T-cell (primary cell): ENCODE data around the gene SNPH. TPM values are rescaled to one million over a fixed set of nuclear protein-coding genes. Genes with fewer than 3 reads are reported as not detected.

ENCODE experiments used
- ATAC-seq, 4 experiments: fragments of 200-7000 bp in 3 of 4; fragments of 150-1000 bp in 1 of 4; cut with Tn5 transposase; replicated peaks in 1 of 4; 1 replicate in 3 of 4; 2 replicates in 1 of 4; pipeline ENCODE4 v1.10.0; 2021; ENCODE audit warnings: moderate library complexity in 3 of 4, mild to moderate bottlenecking in 2 of 4, moderate number of reproducible peaks in 1 of 4
- CTCF ChIA-PET, 2 donors: fragments of 300-600 bp; sonication (Branson Sonifier 250); formaldehyde crosslinking; loops; one replicate each; lab custom pipeline; 2022; ENCODE audit warnings: antibody characterized with exemption in 2 of 2; lab: Charles Lee
- POLR2A ChIA-PET, 2 donors: fragments of 300-600 bp; sonication (Branson Sonifier 250); formaldehyde crosslinking; loops; one replicate each; lab custom pipeline; 2022; ENCODE audit warnings: antibody characterized with exemption in 2 of 2; lab: Charles Lee
- DNase-seq, 35 experiments: peaks; one replicate each; pipeline versions ENCODE4 v3.0.0 to v3.0.0-alpha.2; 2013 to 2023
- H3K27ac ChIP-seq: one replicate; pipeline ENCODE4 v1.5.1; 2013; ENCODE audit warnings: low read length
- H3K27me3 ChIP-seq, 2 experiments: replicated peaks in 1 of 2; 1 replicate in 1 of 2; 2 replicates in 1 of 2; pipeline versions ENCODE4 v1.6.1 to v1.7.0; 2013; ENCODE audit warnings: low read length in 1 of 2, mixed read lengths in 1 of 2; ENCODE audit not compliant: control insufficient read depth in 2 of 2, insufficient read depth in 2 of 2; ENCODE audit errors: extremely low read depth in 1 of 2
- H3K36me3 ChIP-seq, 2 donors: 1 replicate in 1 of 2; 2 replicates in 1 of 2; pipeline versions ENCODE4 v1.6.1 to v1.7.0; 2013; ENCODE audit warnings: low read length in 1 of 2; ENCODE audit not compliant: control insufficient read depth in 2 of 2, insufficient read depth in 1 of 2; ENCODE audit errors: extremely low read depth in 1 of 2
- H3K4me1 ChIP-seq, 2 experiments: 1 replicate in 1 of 2; 2 replicates in 1 of 2; pipeline versions ENCODE4 v1.6.1 to v1.7.0; 2013; ENCODE audit warnings: low read length in 2 of 2, mixed read lengths in 1 of 2; ENCODE audit not compliant: insufficient read depth in 2 of 2, control insufficient read depth in 1 of 2; ENCODE audit errors: extremely low read depth in 1 of 2
- H3K4me3 ChIP-seq, 2 donors: 1 replicate in 1 of 2; 2 replicates in 1 of 2; pipeline versions ENCODE4 v1.5.1 to v1.7.0; 2013; ENCODE audit warnings: mild to moderate bottlenecking in 2 of 2, low read length in 1 of 2, moderate library complexity in 1 of 2; ENCODE audit not compliant: control insufficient read depth in 1 of 2; ENCODE audit errors: extremely low read depth in 1 of 2
- H3K9me3 ChIP-seq: 2 replicates; pipeline ENCODE4 v1.7.0; 2013
- H3K27ac Mint-ChIP-seq, 2 donors: one replicate each; pipeline ENCODE4 v1.8.0; 2020 to 2021; ENCODE audit warnings: mild to moderate bottlenecking in 2 of 2, mixed read lengths in 2 of 2
- H3K27me3 Mint-ChIP-seq, 2 donors: one replicate each; pipeline ENCODE4 v1.8.0; 2021 to 2022; ENCODE audit warnings: mixed read lengths in 2 of 2
- H3K36me3 Mint-ChIP-seq: one replicate; pipeline ENCODE4 v1.8.0; 2021; ENCODE audit warnings: mixed read lengths
- H3K4me1 Mint-ChIP-seq, 3 donors: one replicate each; pipeline ENCODE4 v1.8.0; 2020 to 2022; ENCODE audit warnings: mixed read lengths in 3 of 3, mild to moderate bottlenecking in 1 of 3
- H3K4me3 Mint-ChIP-seq, 3 donors: one replicate each; pipeline ENCODE4 v1.8.0; 2020 to 2022; ENCODE audit warnings: mild to moderate bottlenecking in 3 of 3, mixed read lengths in 3 of 3, moderate library complexity in 3 of 3
- H3K9me3 Mint-ChIP-seq, 3 donors: one replicate each; pipeline ENCODE4 v1.8.0; 2020 to 2022; ENCODE audit warnings: mixed read lengths in 3 of 3
- WGBS: methylation state at CpG from one replicate; pipeline ENCODE4 v1.1.5; 2013; ENCODE audit warnings: missing lambda C conversion rate; ENCODE audit not compliant: insufficient coverage; 5-methylcytosine and 5-hydroxymethylcytosine counted together
- total RNA-seq, 35 experiments: library from RNA in 6 of 35; stranded (reverse) in 6 of 35; fragments of 120-200 nt in 1 of 35; gene quantifications; one replicate each; pipeline versions ENCODE4 v1.2.1 to v1.2.4 and lab custom pipeline; 2013 to 2026

Gene SNPH
- total RNA-seq, 5 donors from 2014 or later (not counting 1 experiment from before 2014, with no cell fraction given): 12.9 to 29.8 (median 23.4) TPM

DNA sequence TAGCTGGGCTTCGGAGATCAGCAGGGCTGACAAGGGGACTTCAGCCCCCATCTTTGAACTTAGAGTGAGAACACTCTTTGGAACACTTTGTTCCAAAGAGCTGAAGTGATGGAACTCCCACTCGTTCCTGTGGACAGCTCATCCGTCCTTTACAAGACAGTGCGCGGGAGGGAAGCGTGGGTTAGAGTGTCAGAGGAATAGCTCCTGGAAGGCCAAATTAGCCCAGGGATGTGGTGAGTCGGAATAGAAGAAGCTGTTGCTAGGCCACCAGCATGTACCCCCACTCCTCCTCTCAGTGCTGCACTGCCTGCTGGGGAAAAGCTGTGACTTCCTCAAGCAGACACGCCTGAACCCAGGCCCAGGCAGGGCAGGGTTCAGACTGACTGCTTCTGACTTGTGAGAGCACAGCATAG, 61.2 kb downstream of the SNPH start:
- Histone ChIP-seq H3K36me3 (peaks cover 0 to 5% of the 10 kb centered on the region in 2 donors), H3K4me3 (no peak overlapping the region), H3K9me3 (no peaks in the 10 kb centered on the region), H3K27ac (no peak overlapping the region), H3K27me3 (no peaks in the 10 kb centered on the region), H3K4me1 (peaks cover 22 to 55% of the 10 kb centered on the region in 2 experiments)
- H3K36me3 Mint-ChIP-seq: peaks cover 8% of the 10 kb centered on the region
- H3K4me1 Mint-ChIP-seq: peaks cover 31 to 36% (median 35%) of the 10 kb centered on the region in 3 donors
- POLR2A ChIA-PET: no interaction called here
- H3K27ac Mint-ChIP-seq: peak overlapping the region; percentile 18 to 33
- H3K9me3 Mint-ChIP-seq: no peaks in the 10 kb centered on the region
- H3K27me3 Mint-ChIP-seq: no peaks in the 10 kb centered on the region
- ATAC-seq (no peak), DNase-seq (no peak)
- CTCF ChIA-PET: no interaction called here
- peak overlapping the region in 1 of 3 donors; percentile 44 for H3K4me3 Mint-ChIP-seq
- WGBS: 66% methylated on average over 3 of the region's 8 CpGs

- POLR2A ChIA-PET: no interaction called here
- H3K4me1 Mint-ChIP-seq: peaks cover 31 to 41% (median 35%) of the 10 kb centered on the region in 3 donors
- DNase-seq (no peak), ATAC-seq (no peak)
- H3K36me3 Mint-ChIP-seq: peaks cover 8% of the 10 kb centered on the region
- H3K4me3 Mint-ChIP-seq: peak overlapping the region in 1 of 3 donors; percentile 44
- H3K36me3 ChIP-seq: peaks cover 0 to 11% of the 10 kb centered on the region in 2 donors
- no peaks in the 10 kb centered on the region for H3K27me3 ChIP-seq
- WGBS: 93% methylated on average over 7 of the region's 7 CpGs
- H3K9me3 Mint-ChIP-seq: no peaks in the 10 kb centered on the region
- H3K9me3 ChIP-seq: no peaks in the 10 kb centered on the region
- peak overlapping the region; percentile 33 to 64 for H3K27ac Mint-ChIP-seq
- CTCF ChIA-PET: no interaction called here
- H3K27ac ChIP-seq: no peak overlapping the region
- H3K4me3 ChIP-seq: no peak overlapping the region
- no peaks in the 10 kb centered on the region for H3K27me3 Mint-ChIP-seq
- peaks cover 22 to 55% of the 10 kb centered on the region in 2 experiments for H3K4me1 ChIP-seq
Measured at GRCh38 chr20:1327827-1328679, 62.0 kb downstream of the SNPH start.

DNA sequence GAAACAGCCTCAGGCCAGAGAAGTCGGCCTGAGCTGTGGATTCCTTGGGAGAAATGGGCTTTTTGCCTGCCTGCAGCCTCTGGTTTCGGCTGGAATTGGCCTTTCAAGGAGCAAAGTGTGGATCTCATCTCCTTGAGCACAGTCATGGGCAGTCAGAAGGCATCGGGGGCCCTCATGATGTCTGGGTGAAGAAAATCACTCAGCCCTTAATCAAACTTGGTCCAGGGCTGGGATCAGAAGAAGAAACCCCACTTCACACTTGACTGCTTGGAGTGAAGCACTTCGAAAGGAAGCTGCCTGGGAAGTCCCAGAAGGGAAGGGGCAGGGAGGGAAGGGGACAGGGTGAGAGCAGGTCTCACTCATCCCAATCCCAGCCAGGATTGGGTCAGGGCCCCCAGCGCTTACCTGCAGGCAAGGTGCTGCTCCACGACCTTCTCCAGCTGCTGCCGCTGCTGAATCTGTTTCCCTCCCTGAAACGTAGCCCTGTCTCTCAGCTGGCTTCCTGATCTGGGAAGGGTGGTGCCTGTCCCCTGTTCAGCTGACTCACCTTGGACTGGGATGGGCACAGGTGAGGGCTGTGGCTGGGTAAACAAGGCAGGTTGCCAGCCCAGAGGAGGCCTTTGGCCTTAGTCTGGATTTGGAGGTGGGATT, 62.7 kb downstream of the SNPH start, which contains the start of gene SDCBP2:
Gene SDCBP2, minus strand, starts transcription at position 460 of the 651 bp plus-strand sequence. CDS start 8,723 bp downstream, outside the sequence.
- peak within 1 kb of the TSS in 1 of 3 donors; percentile 44 for H3K4me3 Mint-ChIP-seq
- Histone ChIP-seq H3K9me3 (no peaks in the 10 kb centered on the region), H3K27me3 (no peaks in the 10 kb centered on the region), H3K4me3 (no peak within 1 kb of the TSS), H3K36me3 (peaks cover 3 to 18% of the 10 kb centered on the region in 2 donors), H3K27ac (peak within 1 kb of the TSS; percentile 47), H3K4me1 (peaks cover 22 to 55% of the 10 kb centered on the region in 2 experiments)
- peaks cover 32 to 41% (median 37%) of the 10 kb centered on the region in 3 donors for H3K4me1 Mint-ChIP-seq
- H3K27ac Mint-ChIP-seq: peak within 1 kb of the TSS; percentile 77 to 88
- no peaks in the 10 kb centered on the region for H3K27me3 Mint-ChIP-seq
- WGBS: 93% methylated on average over 6 of the region's 8 CpGs
- ATAC-seq (no peak), DNase-seq (no peak)
- H3K9me3 Mint-ChIP-seq: no peaks in the 10 kb centered on the region
- CTCF ChIA-PET: interaction anchor here (0.5 to 0.7 kb wide), 2 partner anchors 14 to 118 kb away, joined by 3 read pairs; no protein-coding TSS in a partner anchor
- POLR2A ChIA-PET: interaction anchor here (0.5 to 1.0 kb wide), 4 partner anchors 44 to 1309 kb away, joined by 3 to 4 read pairs (median 3); no protein-coding TSS in a partner anchor
- peaks cover 8% of the 10 kb centered on the region for H3K36me3 Mint-ChIP-seq

GRCh38 chr20:1330075-1330830, 64.2 kb downstream of the SNPH start:
- H3K4me3 ChIP-seq: no peak overlapping the region
- Mint-ChIP-seq H3K9me3 (no peaks in the 10 kb centered on the region), H3K27me3 (no peaks in the 10 kb centered on the region), H3K4me3 (peak overlapping the region in 2 of 3 donors; percentile 17), H3K4me1 (peaks cover 36 to 41% (median 39%) of the 10 kb centered on the region in 3 donors), H3K27ac (peak overlapping the region; percentile 87 to 88), H3K36me3 (peaks cover 8% of the 10 kb centered on the region)
- no peaks in the 10 kb centered on the region for H3K9me3 ChIP-seq
- no peaks in the 10 kb centered on the region for H3K27me3 ChIP-seq
- peaks cover 3 to 18% of the 10 kb centered on the region in 2 donors for H3K36me3 ChIP-seq
- WGBS: 66% methylated on average over 5 of the region's 6 CpGs
- peaks cover 16 to 46% of the 10 kb centered on the region in 2 experiments for H3K4me1 ChIP-seq
- ChIA-PET CTCF (no interaction called here), POLR2A (interaction anchor here in 1 of 2 donors (1.0 kb wide), 1 partner anchor 89 kb away, joined by 3 read pairs; no protein-coding TSS in a partner anchor)
- peak in 29 of 35 experiments; percentile 12 to 63 (median 35) for DNase-seq
- peak in 3 of 4 experiments; percentile 13 to 65 (median 39) for ATAC-seq
- H3K27ac ChIP-seq: peak overlapping the region; percentile 47

GRCh38 chr20:1331101-1331500, 65.0 kb downstream of the SNPH start:
- Mint-ChIP-seq H3K36me3 (peaks cover 8% of the 10 kb centered on the region), H3K27ac (peak overlapping the region in 1 of 2 donors; percentile 67), H3K4me1 (peaks cover 39 to 44% (median 42%) of the 10 kb centered on the region in 3 donors), H3K27me3 (no peaks in the 10 kb centered on the region), H3K9me3 (no peaks in the 10 kb centered on the region), H3K4me3 (no peak overlapping the region)
- Histone ChIP-seq H3K27me3 (no peaks in the 10 kb centered on the region), H3K36me3 (peaks cover 3 to 18% of the 10 kb centered on the region in 2 donors), H3K27ac (no peak overlapping the region), H3K9me3 (no peaks in the 10 kb centered on the region), H3K4me1 (peaks cover 13 to 41% of the 10 kb centered on the region in 2 experiments), H3K4me3 (no peak overlapping the region)
- ATAC-seq (no peak), DNase-seq (no peak)
- 100% methylated on average over 2 of the region's 2 CpGs for WGBS
- POLR2A ChIA-PET: no interaction called here
- CTCF ChIA-PET: no interaction called here
